K562 (cell line): ENCODE measurements around the gene BDH1. TPM values are rescaled to one million over a fixed set of nuclear protein-coding genes. Genes with fewer than 3 reads are reported as not detected.

Experiments
- ATAC-seq: fragments of 200-7000 bp; cut with Tn5 transposase; 3 replicates; pipeline ENCODE4 v1.9.1; 2020; ENCODE audit warnings: moderate library complexity
- BruUV-seq: library from RNA; stranded (reverse); fragments of 400-500 nt; replicated peaks from 2 replicates; lab custom pipeline; 2021; lab: Mats Ljungman, UMichigan
- CTCF ChIA-PET: fragments of 300-600 bp; formaldehyde crosslinking; extraction: SDS; loops from one replicate; lab custom pipeline; 2021; ENCODE audit warnings: low intra/inter-chr PET ratio; lab: Yijun Ruan, JAX
- POLR2A ChIA-PET: fragments of 300-600, 350-650 bp; sonication (Branson Sonifier 250); formaldehyde crosslinking; extraction: SDS; loops from one replicate; lab custom pipeline; 2021; ENCODE audit warnings: antibody characterized with exemption, inconsistent platforms; lab: Yijun Ruan, JAX
- DNase-seq, 4 experiments: peaks; one replicate each; pipeline versions ENCODE4 v3.0.0 to v3.0.0-alpha.2; 2011 to 2018; ENCODE audit warnings: low spot score in 3 of 4, mixed read lengths in 3 of 4; ENCODE audit errors: extremely low read depth in 1 of 4
- FAIRE-seq: peaks from 2 replicates; lab custom pipeline; 2011; peaks lifted over from hg19 to GRCh38; lab: Jason Lieb, UNC
- H2AFZ ChIP-seq: 2 replicates; pipeline ENCODE4 v1.6.0; 2011; ENCODE audit warnings: low read depth, low read length, control low read depth, inconsistent platforms
- H3K27ac ChIP-seq: fragments of 200-600 bp; 3 replicates; pipeline ENCODE4 v1.8.0; 2011; ENCODE audit warnings: low read depth, mild to moderate bottlenecking, control low read depth, inconsistent platforms, low read length, moderate library complexity, mixed read lengths; ENCODE audit errors: extremely low read depth
- H3K27me3 ChIP-seq, 2 experiments: fragments of 300-600 bp in 1 of 2; 2 replicates in 1 of 2; 3 replicates in 1 of 2; pipeline versions ENCODE4 v1.6.0 to v1.8.0; 2011; ENCODE audit warnings: inconsistent platforms in 2 of 2, low read length in 2 of 2, mild to moderate bottlenecking in 1 of 2, mixed read lengths in 1 of 2, moderate library complexity in 1 of 2; ENCODE audit not compliant: control insufficient read depth in 2 of 2, insufficient read depth in 2 of 2
- H3K36me3 ChIP-seq: fragments of 300-600 bp; 3 replicates; pipeline ENCODE4 v1.8.0; 2011; ENCODE audit warnings: mild to moderate bottlenecking, low read length, inconsistent platforms; ENCODE audit not compliant: control insufficient read depth, insufficient read depth
- H3K4me1 ChIP-seq, 2 experiments: fragments of 200-600 bp in 1 of 2; replicated peaks in 1 of 2; 2 replicates in 1 of 2; 3 replicates in 1 of 2; pipeline versions ENCODE4 v1.5.1 to v1.8.0; 2011; ENCODE audit warnings: inconsistent platforms in 2 of 2, low read length in 2 of 2, mild to moderate bottlenecking in 1 of 2, mixed read lengths in 1 of 2, moderate library complexity in 1 of 2; ENCODE audit not compliant: control insufficient read depth in 2 of 2, insufficient read depth in 2 of 2
- H3K4me2 ChIP-seq: 2 replicates; pipeline ENCODE4 v1.6.1; 2011; ENCODE audit warnings: low read length, control low read depth, inconsistent platforms, mixed read lengths; ENCODE audit not compliant: insufficient read depth
- H3K4me3 ChIP-seq: fragments of 200-600 bp; sonication (generic), shearing (Covaris generic); 2 replicates; pipeline ENCODE4 v1.5.1; 2016; ENCODE audit warnings: control low read depth, inconsistent platforms
- H3K79me2 ChIP-seq: fragments of 200-600 bp; 3 replicates; pipeline ENCODE4 v1.8.0; 2011; ENCODE audit warnings: low read length, inconsistent platforms; ENCODE audit not compliant: control insufficient read depth, insufficient read depth
- H3K9ac ChIP-seq, 2 experiments: 2 replicates each; pipeline versions ENCODE4 v1.6.0 to v1.6.1; 2011; ENCODE audit warnings: low read depth in 2 of 2, low read length in 2 of 2, control low read depth in 1 of 2, inconsistent platforms in 1 of 2, mild to moderate bottlenecking in 1 of 2, mixed read lengths in 1 of 2; ENCODE audit not compliant: insufficient read depth in 1 of 2
- H3K9me1 ChIP-seq: one replicate; pipeline ENCODE4 v1.6.0; 2011; ENCODE audit warnings: inconsistent platforms, mild to moderate bottlenecking, low read length, moderate library complexity; ENCODE audit not compliant: control insufficient read depth, insufficient read depth
- H3K9me3 ChIP-seq: replicated peaks from 2 replicates; pipeline ENCODE4 v1.5.1; 2011; ENCODE audit warnings: low read depth, low read length, inconsistent platforms; ENCODE audit not compliant: control insufficient read depth, insufficient read depth
- H4K20me1 ChIP-seq: replicated peaks from 2 replicates; pipeline ENCODE4 v1.6.1; 2011; ENCODE audit warnings: low read length, inconsistent platforms, mixed read lengths; ENCODE audit not compliant: control insufficient read depth, insufficient read depth
- BRCA1 ChIP-seq, 2 experiments: fragments of 450-650 bp in 1 of 2; sonication (generic) in 1 of 2; formaldehyde crosslinking in 1 of 2; IDR thresholded peaks; 2 replicates each; pipeline versions ENCODE4 v1.5.0 to v1.6.1; 2017 to 2020; ENCODE audit warnings: mild to moderate bottlenecking in 1 of 2, missing genetic modification reagents in 1 of 2
- CBX1 ChIP-seq: sonication (generic); IDR thresholded peaks from 2 replicates; pipeline ENCODE4 v1.6.1; 2016; ENCODE audit warnings: antibody characterized with exemption, low read depth, mild to moderate bottlenecking
- CEBPB ChIP-seq: fragments of 450-650 bp; IDR thresholded peaks from 2 replicates; pipeline ENCODE4 v1.6.1; 2016; ENCODE audit warnings: missing genetic modification characterization, missing compliant biosample characterization
- ETV5 ChIP-seq: sonication (generic); formaldehyde crosslinking; IDR thresholded peaks from 2 replicates; pipeline ENCODE4 v1.4.0; 2020; ENCODE audit warnings: low read depth, mild to moderate bottlenecking, missing genetic modification reagents
- MTA1 ChIP-seq: fragments of 450-650 bp; IDR thresholded peaks from 2 replicates; pipeline ENCODE4 v1.6.1; 2017; ENCODE audit warnings: borderline replicate concordance
- MYC ChIP-seq, 2 experiments: fragments of 250-450 bp in 1 of 2; sonication (Bioruptor Pico) in 1 of 2; IDR thresholded peaks; 2 replicates each; pipeline versions ENCODE4 v1.5.1 to v1.6.1; 2012 to 2021; ENCODE audit warnings: low read depth in 2 of 2, borderline replicate concordance in 1 of 2, improper control_type of control experiment in 1 of 2, low read length in 1 of 2, mild to moderate bottlenecking in 1 of 2, moderate library complexity in 1 of 2
- PCBP2 ChIP-seq: fragments of 200-400 bp; formaldehyde crosslinking; IDR thresholded peaks from 2 replicates; pipeline ENCODE4 v1.6.1; 2018; ENCODE audit warnings: low read length, low read depth, mild to moderate bottlenecking, moderate library complexity; ENCODE audit not compliant: poor library complexity, severe bottlenecking
- POLR2G ChIP-seq: fragments of 200-400 bp; formaldehyde crosslinking; IDR thresholded peaks from 2 replicates; pipeline ENCODE4 v1.6.1; 2017; ENCODE audit warnings: low read depth, mild to moderate bottlenecking, antibody characterized with exemption, low read length, moderate library complexity
- PTTG1 ChIP-seq: fragments of 450-650 bp; IDR thresholded peaks from 2 replicates; pipeline ENCODE4 v1.6.1; 2016; ENCODE audit warnings: low read depth, mild to moderate bottlenecking, missing genetic modification characterization, missing compliant biosample characterization
- TEAD1 ChIP-seq, 2 experiments: fragments of 450-650 bp in 1 of 2; sonication (generic) in 1 of 2; formaldehyde crosslinking; IDR thresholded peaks; 2 replicates each; pipeline versions ENCODE4 v1.4.0 to v1.8.0; 2020 to 2022; ENCODE audit warnings: mild to moderate bottlenecking in 2 of 2, missing genetic modification reagents in 1 of 2
- ZFPM2 ChIP-seq: fragments of 250-450 bp; sonication (Bioruptor Pico); IDR thresholded peaks from 2 replicates; pipeline ENCODE4 v1.5.1; 2022; ENCODE audit warnings: mild to moderate bottlenecking
- ZNF707 ChIP-seq: fragments of 250-450 bp; sonication (Bioruptor Pico); conservative IDR thresholded peaks from 2 replicates; pipeline ENCODE4 v1.8.0; 2022; ENCODE audit warnings: inconsistent platforms, mild to moderate bottlenecking, moderate library complexity
- ZNF830 ChIP-seq: fragments of 250-450 bp; sonication (Bioruptor Pico); IDR thresholded peaks from 2 replicates; pipeline ENCODE4 v1.5.0; 2021; ENCODE audit warnings: mild to moderate bottlenecking
- WGBS: fragments of 100-300 bp; shearing (Covaris generic); methylation state at CpG from one replicate; pipeline ENCODE4 v1.1.6; 2016; ENCODE audit warnings: low coverage, mixed read lengths; ENCODE audit not compliant: insufficient coverage; ENCODE audit errors: missing lambda C conversion rate; 5-methylcytosine and 5-hydroxymethylcytosine counted together
- in situ Hi-C: fragments of 300-500 bp; cut with MboI; formaldehyde crosslinking; loops from 4 replicates; pipeline ENCODE4 v1.15.0; 2018; ENCODE audit warnings: inconsistent platforms, mixed read lengths
- intact Hi-C: fragments of 100-400 bp; cut with micrococcal nuclease; formaldehyde crosslinking; loops from 2 replicates; pipeline ENCODE4 v1.14.2; 2022
- polyA plus RNA-seq, 8 experiments: library from polyadenylated mRNA; depleted of rRNA in 4 of 8; stranded (reverse) in 5 of 8; unstranded in 3 of 8; fragments of >200 nt; fragmentation: Nextera tagmentation in 2 of 8; fragmentation: Illumina TruSeq in 1 of 8; extraction: Ambion mirVana in 2 of 8; extraction: Trizol in 1 of 8; gene quantifications; 2 replicates each; pipeline versions ENCODE4 v1.2.1 to v1.2.3, GENCODE V29; 2011 to 2014; ENCODE audit warnings: inconsistent platforms in 1 of 8, missing spikeins in 1 of 8
- total RNA-seq, 7 experiments: library from RNA; depleted of rRNA in 6 of 7; stranded (reverse); fragments of >200 nt in 6 of 7; fragmentation: Illumina TruSeq in 2 of 7; extraction: Trizol in 2 of 7; gene quantifications; 2 replicates each; pipeline versions ENCODE4 v1.2.1 to v1.2.3, GENCODE V29; 2011 to 2021; ENCODE audit warnings: low replicate concordance in 1 of 7
- TF ChIP-seq, protein P1 (sequence below), 3 experiments: fragments of 200-800 bp in 1 of 3; fragments of 250-450 bp in 1 of 3; fragments of 450-650 bp in 1 of 3; sonication (Bioruptor Pico) in 1 of 3; sonication (Bioruptor generic) in 1 of 3; formaldehyde crosslinking in 1 of 3; IDR thresholded peaks; 2 replicates each; pipeline versions ENCODE4 v1.6.1 to v1.8.0; 2016 to 2022; ENCODE audit warnings: mild to moderate bottlenecking in 2 of 3, missing genetic modification characterization in 2 of 3, missing compliant biosample characterization in 1 of 3, moderate library complexity in 1 of 3
- TF ChIP-seq, protein P2 (sequence below): fragments of 250-450 bp; sonication (Bioruptor Pico); IDR thresholded peaks from 2 replicates; pipeline ENCODE4 v1.5.0; 2021

Gene BDH1
- total and polyA plus RNA-seq, 9 of the 15 experiments (the other 6 are each of a cell fraction or from before 2014, with no cell fraction given), result 0.07 to 0.89 (median 0.12) TPM; not detected in 3

DNA sequence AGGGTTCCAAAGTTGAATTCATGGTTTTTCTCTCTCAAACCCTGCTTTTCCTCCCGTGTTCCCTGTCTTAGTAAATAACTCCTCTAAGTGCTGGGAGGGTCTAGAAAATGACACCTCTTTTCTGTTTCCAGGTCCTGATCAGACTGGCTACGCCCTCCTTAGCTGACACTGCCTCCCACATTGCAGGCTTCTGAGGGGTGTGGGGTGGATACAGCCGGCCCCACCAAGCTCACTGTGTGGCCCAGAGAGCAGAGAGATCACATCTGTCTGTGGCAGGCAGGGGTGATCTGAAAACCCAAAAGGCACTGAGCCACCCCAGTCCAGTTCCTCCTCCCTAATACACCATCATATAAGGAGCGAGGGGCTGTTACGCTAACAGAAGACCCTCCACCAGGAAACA is 62.7 kb downstream of the BDH1 start:
- H3K9me1 ChIP-seq, result no peaks in the 10 kb centered on the region
- no peaks in the 10 kb centered on the region for H3K79me2 ChIP-seq
- no peak for TF ChIP-seq PCBP2
- no peak for TF ChIP-seq PTTG1 (tag)
- no peak for TF ChIP-seq ZNF830 (CRISPR knock-in tag)
- TF ChIP-seq TEAD1 (CRISPR knock-in tag; IDR thresholded peaks at IDR 0.05), result no peak
- no peak for TF ChIP-seq CEBPB (tag)
- no peak for TF ChIP-seq BRCA1 (IDR thresholded peaks at IDR 0.05)
- TF ChIP-seq BRCA1 (CRISPR knock-in tag; IDR thresholded peaks at IDR 0.05), result no peak
- no peak for TF ChIP-seq MYC (IDR thresholded peaks at IDR 0.05; ENCODE audit: low read depth, low read length)
- no peak for TF ChIP-seq MYC (CRISPR knock-in tag; IDR thresholded peaks at IDR 0.05; ENCODE audit: borderline replicate concordance, low read depth)
- TF ChIP-seq MTA1, result no peak
- TF ChIP-seq POLR2G, result no peak
- TF ChIP-seq ZFPM2 (CRISPR knock-in tag), result no peak
- TF ChIP-seq, protein P1, sequence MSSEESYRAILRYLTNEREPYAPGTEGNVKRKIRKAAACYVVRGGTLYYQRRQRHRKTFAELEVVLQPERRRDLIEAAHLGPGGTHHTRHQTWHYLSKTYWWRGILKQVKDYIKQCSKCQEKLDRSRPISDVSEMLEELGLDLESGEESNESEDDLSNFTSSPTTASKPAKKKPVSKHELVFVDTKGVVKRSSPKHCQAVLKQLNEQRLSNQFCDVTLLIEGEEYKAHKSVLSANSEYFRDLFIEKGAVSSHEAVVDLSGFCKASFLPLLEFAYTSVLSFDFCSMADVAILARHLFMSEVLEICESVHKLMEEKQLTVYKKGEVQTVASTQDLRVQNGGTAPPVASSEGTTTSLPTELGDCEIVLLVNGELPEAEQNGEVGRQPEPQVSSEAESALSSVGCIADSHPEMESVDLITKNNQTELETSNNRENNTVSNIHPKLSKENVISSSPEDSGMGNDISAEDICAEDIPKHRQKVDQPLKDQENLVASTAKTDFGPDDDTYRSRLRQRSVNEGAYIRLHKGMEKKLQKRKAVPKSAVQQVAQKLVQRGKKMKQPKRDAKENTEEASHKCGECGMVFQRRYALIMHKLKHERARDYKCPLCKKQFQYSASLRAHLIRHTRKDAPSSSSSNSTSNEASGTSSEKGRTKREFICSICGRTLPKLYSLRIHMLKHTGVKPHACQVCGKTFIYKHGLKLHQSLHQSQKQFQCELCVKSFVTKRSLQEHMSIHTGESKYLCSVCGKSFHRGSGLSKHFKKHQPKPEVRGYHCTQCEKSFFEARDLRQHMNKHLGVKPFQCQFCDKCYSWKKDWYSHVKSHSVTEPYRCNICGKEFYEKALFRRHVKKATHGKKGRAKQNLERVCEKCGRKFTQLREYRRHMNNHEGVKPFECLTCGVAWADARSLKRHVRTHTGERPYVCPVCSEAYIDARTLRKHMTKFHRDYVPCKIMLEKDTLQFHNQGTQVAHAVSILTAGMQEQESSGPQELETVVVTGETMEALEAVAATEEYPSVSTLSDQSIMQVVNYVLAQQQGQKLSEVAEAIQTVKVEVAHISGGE (CRISPR knock-in tag; IDR thresholded peaks at IDR 0.05), result no peak
- no peak for TF ChIP-seq ETV5 (CRISPR knock-in tag)
- no peak for TF ChIP-seq CBX1
- TF ChIP-seq, protein P2, sequence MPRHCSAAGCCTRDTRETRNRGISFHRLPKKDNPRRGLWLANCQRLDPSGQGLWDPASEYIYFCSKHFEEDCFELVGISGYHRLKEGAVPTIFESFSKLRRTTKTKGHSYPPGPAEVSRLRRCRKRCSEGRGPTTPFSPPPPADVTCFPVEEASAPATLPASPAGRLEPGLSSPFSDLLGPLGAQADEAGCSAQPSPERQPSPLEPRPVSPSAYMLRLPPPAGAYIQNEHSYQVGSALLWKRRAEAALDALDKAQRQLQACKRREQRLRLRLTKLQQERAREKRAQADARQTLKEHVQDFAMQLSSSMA, result no peak
- no peak for TF ChIP-seq ZNF707 (CRISPR knock-in tag)
- ChIA-PET CTCF (no interaction called here), POLR2A (interaction anchor here (0.7 kb wide), 1 partner anchor 249 kb away, joined by 3 read pairs; no protein-coding TSS in a partner anchor)
- FAIRE-seq (no peak), ATAC-seq (peak; percentile 55), DNase-seq (no peak)
- peak overlapping the region in 1 of 2 experiments; percentile 45; a peak in 1 of 4 replicates for H3K9ac ChIP-seq
- no peaks in the 10 kb centered on the region; a peak in 1 of 5 replicates for H3K4me1 ChIP-seq
- H3K36me3 ChIP-seq, result no peaks in the 10 kb centered on the region
- no peak overlapping the region for H3K27ac ChIP-seq
- no peak overlapping the region for H3K4me2 ChIP-seq
- H2AFZ ChIP-seq, result no peak overlapping the region
- H3K9me3 ChIP-seq, result no peaks in the 10 kb centered on the region
- no peak overlapping the region for H3K4me3 ChIP-seq
- peaks cover 16 to 91% of the 10 kb centered on the region in 2 experiments; a peak in 4 of 5 replicates for H3K27me3 ChIP-seq
- BruUV-seq, result no TSS peak
- H4K20me1 ChIP-seq, result no peaks in the 10 kb centered on the region
- in situ Hi-C loops (no loop called here), intact Hi-C loops (no loop called here)
- 3% methylated on average over 5 of the region's 5 CpGs for WGBS
